Effector memory CD4-positive, alpha-beta T cell (primary cell): ENCODE data around the gene SPECC1L.

ENCODE experiments used
- DNase-seq, 3 donors: peaks; one replicate each; pipeline ENCODE4 v3.0.0-alpha.2; 2020
- H3K27ac ChIP-seq: 2 replicates; pipeline ENCODE4 v1.7.0; 2013; ENCODE audit warnings: mild to moderate bottlenecking, low read length, moderate library complexity; ENCODE audit not compliant: insufficient read depth, poor library complexity, severe bottlenecking
- H3K27me3 ChIP-seq: replicated peaks from 2 replicates; pipeline ENCODE4 v1.7.0; 2013; ENCODE audit warnings: mild to moderate bottlenecking, low read length; ENCODE audit not compliant: insufficient read depth, control insufficient read depth, poor library complexity, severe bottlenecking
- H3K36me3 ChIP-seq: 2 replicates; pipeline ENCODE4 v1.7.0; 2013; ENCODE audit warnings: mild to moderate bottlenecking, low read length, moderate library complexity; ENCODE audit not compliant: control insufficient read depth, insufficient read depth
- H3K4me1 ChIP-seq: 2 replicates; pipeline ENCODE4 v1.7.0; 2013; ENCODE audit warnings: low read length, mild to moderate bottlenecking; ENCODE audit not compliant: control insufficient read depth, insufficient read depth, poor library complexity, severe bottlenecking
- H3K4me3 ChIP-seq: 2 replicates; pipeline ENCODE4 v1.7.0; 2013; ENCODE audit warnings: low read length, low read depth, mild to moderate bottlenecking; ENCODE audit not compliant: insufficient read depth, poor library complexity, severe bottlenecking
- H3K9me3 ChIP-seq: 2 replicates; pipeline ENCODE4 v1.7.0; 2013; ENCODE audit warnings: mild to moderate bottlenecking, low read length, moderate library complexity; ENCODE audit not compliant: control insufficient read depth

Gene SPECC1L

GRCh38 chr22:24416611-24417010 lies 146.0 kb downstream of the SPECC1L start:
- H3K27me3 ChIP-seq, result no peaks in the 10 kb centered on the region
- H3K9me3 ChIP-seq, result no peaks in the 10 kb centered on the region
- no peak for DNase-seq
- no peak overlapping the region for H3K27ac ChIP-seq
- peaks cover 26% of the 10 kb centered on the region for H3K36me3 ChIP-seq
- no peak overlapping the region for H3K4me3 ChIP-seq
- no peaks in the 10 kb centered on the region for H3K4me1 ChIP-seq

DNA sequence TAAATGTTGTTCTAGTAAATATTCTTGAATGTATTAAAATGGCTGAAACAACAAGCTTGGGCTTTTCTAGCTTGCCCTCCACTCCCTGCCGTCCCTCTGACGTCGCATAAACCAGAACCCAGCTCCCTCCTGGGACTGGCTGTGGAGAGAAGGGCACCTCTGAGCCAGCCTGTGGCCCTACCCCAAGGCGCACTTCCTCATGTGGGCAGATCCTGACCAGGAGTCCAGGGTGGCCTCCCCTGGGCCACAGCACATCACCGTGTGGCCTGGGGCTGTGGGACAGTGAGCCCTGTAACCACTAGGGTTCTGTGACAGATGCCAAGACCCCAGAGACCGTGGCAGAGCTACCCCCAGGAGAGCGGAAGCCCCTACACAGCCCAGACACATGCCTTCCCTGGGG lies 146.6 kb downstream of the SPECC1L start:
- Histone ChIP-seq H3K27me3 (no peaks in the 10 kb centered on the region), H3K9me3 (no peaks in the 10 kb centered on the region), H3K36me3 (peaks cover 26% of the 10 kb centered on the region), H3K27ac (no peak overlapping the region), H3K4me1 (no peaks in the 10 kb centered on the region), H3K4me3 (no peak overlapping the region)
- DNase-seq, result no peak

DNA sequence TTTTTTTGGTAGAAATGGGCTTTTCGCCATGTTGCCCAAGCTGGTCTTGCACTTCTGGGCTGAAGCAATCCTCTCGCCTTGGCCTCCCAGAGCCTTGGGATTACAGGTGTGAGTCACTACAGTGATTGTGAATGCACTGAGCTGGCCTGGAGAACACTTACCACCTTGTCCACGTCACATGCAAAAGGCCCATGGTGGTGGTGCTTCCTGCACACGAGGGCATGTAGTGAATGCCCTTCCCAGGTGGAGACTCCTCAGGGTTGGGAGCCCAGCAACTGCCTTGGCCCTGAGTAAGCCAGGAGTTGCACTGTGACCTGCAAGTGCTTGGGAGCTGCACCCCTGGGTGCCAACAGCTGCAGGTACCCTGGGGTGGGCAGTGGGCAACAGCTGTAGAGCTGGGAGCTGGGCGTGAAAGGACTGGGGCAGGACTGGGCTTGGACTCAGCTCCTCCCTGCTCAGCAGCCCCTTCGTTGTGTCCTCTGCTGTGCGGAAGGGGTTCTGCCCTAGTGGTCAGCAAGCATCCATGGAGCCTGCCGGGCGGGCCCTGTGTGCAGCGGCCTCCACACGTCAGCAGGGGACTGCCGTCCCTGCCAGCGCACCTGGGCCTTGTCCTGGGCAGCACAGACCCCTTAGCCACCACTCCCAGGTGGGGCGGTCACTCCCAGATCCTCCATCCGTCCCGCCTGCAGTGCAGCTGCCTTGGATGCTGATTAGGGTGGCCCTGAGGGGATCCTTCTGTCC lies 147.4 kb downstream of the SPECC1L start:
- H3K27ac ChIP-seq, result no peak overlapping the region
- H3K9me3 ChIP-seq, result no peaks in the 10 kb centered on the region
- H3K4me3 ChIP-seq, result no peak overlapping the region
- no peaks in the 10 kb centered on the region for H3K27me3 ChIP-seq
- DNase-seq, result no peak
- H3K4me1 ChIP-seq, result no peaks in the 10 kb centered on the region
- peaks cover 24% of the 10 kb centered on the region for H3K36me3 ChIP-seq

DNA sequence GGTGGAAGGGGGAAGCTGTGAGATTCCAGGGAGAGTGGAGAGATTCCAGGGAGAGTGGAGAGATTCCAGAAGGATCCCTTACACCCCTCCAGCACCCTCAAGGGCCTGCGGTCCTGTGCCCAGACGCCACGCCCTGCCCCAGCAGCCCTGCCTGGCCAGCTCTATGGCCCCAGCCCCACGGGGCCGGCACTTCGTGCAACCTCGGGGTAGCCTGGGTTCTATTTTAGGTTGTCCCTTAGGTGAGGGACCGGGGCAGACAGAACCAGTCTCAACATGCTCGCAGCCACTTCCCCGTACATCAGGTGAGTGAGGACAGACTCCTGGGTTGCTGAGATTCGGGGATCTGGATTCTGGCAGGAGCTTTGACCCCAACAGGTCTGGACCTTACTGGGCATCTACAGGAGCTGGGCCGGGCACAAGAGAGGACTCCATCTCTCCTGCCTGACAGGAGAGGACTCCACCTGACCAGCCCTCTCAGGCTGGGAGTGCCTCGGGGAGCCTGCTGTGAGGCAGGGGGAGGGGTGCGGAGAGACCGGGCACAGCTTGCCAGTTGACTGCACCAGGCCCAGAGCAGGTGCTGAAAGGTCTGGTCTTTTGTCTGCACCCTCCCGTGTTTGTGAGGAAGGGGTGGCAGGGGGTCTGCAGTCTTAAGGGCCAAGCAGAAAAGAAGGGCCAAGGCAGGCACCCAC lies 148.3 kb downstream of the SPECC1L start:
- Histone ChIP-seq H3K4me1 (peaks cover 4% of the 10 kb centered on the region), H3K27ac (no peak overlapping the region), H3K9me3 (no peaks in the 10 kb centered on the region), H3K4me3 (no peak overlapping the region), H3K36me3 (peaks cover 15% of the 10 kb centered on the region), H3K27me3 (no peaks in the 10 kb centered on the region)
- no peak for DNase-seq

DNA sequence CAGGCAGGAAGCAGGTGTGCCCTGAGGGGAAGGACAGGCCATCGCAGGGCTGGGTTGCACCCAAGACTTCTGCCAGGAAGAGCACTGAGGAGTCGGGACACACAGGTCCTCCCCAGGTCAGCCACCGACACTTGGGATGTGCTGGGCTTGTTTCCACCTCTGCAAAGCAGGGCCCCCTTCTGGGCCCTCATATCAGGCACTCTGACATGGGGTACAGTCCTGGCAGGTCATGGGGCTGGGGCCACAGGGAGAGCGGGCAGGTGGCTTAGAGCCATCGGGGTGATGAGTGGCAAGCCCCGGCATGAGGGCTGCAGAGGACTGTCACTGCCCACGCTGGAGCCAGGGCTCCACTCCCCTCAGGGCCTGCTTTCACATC lies 148.8 kb downstream of the SPECC1L start:
- DNase-seq, result no peak
- Histone ChIP-seq H3K27me3 (no peaks in the 10 kb centered on the region), H3K9me3 (no peaks in the 10 kb centered on the region), H3K4me3 (no peak overlapping the region), H3K36me3 (peaks cover 10% of the 10 kb centered on the region), H3K4me1 (peaks cover 7% of the 10 kb centered on the region), H3K27ac (no peak overlapping the region)

DNA sequence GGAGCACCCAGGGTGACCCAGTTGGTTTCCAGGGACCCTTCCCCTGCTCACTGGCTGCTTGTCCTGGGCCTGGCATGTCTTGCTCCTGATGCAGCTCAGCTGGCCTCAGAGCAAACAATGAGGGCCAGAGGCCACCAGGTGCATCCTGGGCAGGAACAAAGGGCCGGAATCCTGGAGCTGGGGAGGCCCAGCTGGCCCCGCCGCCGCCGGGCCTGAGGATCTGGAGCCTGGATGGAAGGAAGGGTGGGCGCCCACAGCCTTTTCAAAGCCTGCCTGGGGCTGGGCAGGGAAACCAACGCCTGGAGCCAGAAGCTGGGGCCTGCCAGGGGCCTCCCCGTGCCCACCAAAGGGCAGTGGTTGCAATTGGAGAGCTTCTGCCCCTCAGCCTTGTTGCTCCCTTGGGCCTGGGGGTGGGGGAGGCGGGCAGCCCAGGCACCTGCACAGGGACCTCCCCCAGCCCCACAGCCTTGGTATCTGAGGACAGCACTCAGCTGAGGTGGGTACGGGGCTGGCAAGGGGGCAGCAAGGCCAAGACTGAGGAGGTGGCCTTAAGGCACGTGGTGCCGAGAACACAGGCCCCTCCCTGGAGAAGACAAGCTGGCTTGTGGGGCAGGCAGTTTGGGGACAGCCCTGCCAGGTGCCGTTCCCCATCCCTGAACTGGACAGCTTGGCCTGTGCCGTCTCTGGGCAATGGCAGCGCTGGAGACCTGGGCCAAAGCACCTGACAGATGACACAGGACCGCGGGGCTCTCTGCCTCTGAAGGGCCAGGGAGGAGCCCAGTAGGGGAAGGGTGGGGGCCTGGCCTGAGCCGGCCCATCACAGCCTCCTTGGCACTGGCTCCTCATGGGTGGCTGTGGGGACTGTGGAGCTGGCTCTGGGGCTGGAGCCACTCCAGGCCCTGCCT lies 149.7 kb downstream of the SPECC1L start:
- peaks cover 8% of the 10 kb centered on the region for H3K4me1 ChIP-seq
- no peak overlapping the region for H3K27ac ChIP-seq
- H3K9me3 ChIP-seq, result no peaks in the 10 kb centered on the region
- no peak for DNase-seq
- H3K27me3 ChIP-seq, result no peaks in the 10 kb centered on the region
- peaks cover 1% of the 10 kb centered on the region for H3K36me3 ChIP-seq
- H3K4me3 ChIP-seq, result no peak overlapping the region

DNA sequence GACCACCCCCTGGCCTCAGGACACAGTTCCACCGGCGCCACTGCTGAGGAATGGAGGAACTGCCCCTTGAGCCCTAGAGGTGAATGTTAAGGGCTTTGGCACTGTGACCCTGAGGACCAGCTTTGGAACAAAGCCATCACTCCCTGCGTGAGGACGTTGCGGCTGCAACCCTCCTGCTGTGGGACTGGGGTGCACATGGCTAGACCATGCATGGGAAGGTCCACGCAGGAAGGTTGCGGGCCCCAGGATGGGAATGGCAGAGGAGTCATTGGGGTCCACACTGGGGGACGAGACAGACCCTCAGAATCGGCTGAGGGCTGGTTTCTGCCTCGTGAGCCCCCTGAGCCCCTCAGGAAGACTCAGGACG lies 150.3 kb downstream of the SPECC1L start:
- Histone ChIP-seq H3K27ac (no peak overlapping the region), H3K27me3 (no peaks in the 10 kb centered on the region), H3K4me3 (no peak overlapping the region), H3K36me3 (no peaks in the 10 kb centered on the region), H3K4me1 (peaks cover 8% of the 10 kb centered on the region), H3K9me3 (no peaks in the 10 kb centered on the region)
- DNase-seq, result no peak

GRCh38 chr22:24421428-24421931 lies 150.8 kb downstream of the SPECC1L start:
- Histone ChIP-seq H3K27me3 (no peaks in the 10 kb centered on the region), H3K9me3 (no peaks in the 10 kb centered on the region), H3K27ac (no peak overlapping the region), H3K36me3 (no peaks in the 10 kb centered on the region), H3K4me1 (peaks cover 14% of the 10 kb centered on the region), H3K4me3 (no peak overlapping the region)
- no peak for DNase-seq

- Histone ChIP-seq H3K9me3 (no peaks in the 10 kb centered on the region), H3K4me3 (no peak overlapping the region), H3K36me3 (no peaks in the 10 kb centered on the region), H3K27me3 (no peaks in the 10 kb centered on the region), H3K4me1 (peaks cover 21% of the 10 kb centered on the region), H3K27ac (no peak overlapping the region)
- DNase-seq, result no peak
Measured at GRCh38 chr22:24422102-24422665, 151.6 kb downstream of the SPECC1L start.
